Neural progenitor cell (in vitro differentiated cells): ENCODE data around the gene MAGI2.

Experiments
- CTCF ChIP-seq: fragments of 200-600 bp; sonication (generic); IDR thresholded peaks from 2 replicates; pipeline ENCODE4 v1.5.1; 2017; ENCODE audit warnings: antibody characterized with exemption, mild to moderate bottlenecking
- EZH2 ChIP-seq: fragments of 200-600 bp; sonication (generic); IDR thresholded peaks from 2 replicates; pipeline ENCODE4 v1.6.1; 2017; ENCODE audit warnings: antibody characterized with exemption, mild to moderate bottlenecking, moderate library complexity

- TF ChIP-seq CTCF (no peak), EZH2 (no peak)
These were observed 1188.0 kb downstream of the MAGI2 start for GRCh38 chr7:78265486-78265885.
